ENCODE results near the gene C7orf33. TPM values are rescaled to one million over a fixed set of nuclear protein-coding genes. Genes with fewer than 3 reads are reported as not detected.
"Not testable (repeated sequence)": the region's sequence is repeated elsewhere in the genome, so short reads cannot be mapped to it uniquely, and the experiment has no call there.

Gene C7orf33
- total and polyA plus RNA-seq, 4 donors, result not detected

DNA sequence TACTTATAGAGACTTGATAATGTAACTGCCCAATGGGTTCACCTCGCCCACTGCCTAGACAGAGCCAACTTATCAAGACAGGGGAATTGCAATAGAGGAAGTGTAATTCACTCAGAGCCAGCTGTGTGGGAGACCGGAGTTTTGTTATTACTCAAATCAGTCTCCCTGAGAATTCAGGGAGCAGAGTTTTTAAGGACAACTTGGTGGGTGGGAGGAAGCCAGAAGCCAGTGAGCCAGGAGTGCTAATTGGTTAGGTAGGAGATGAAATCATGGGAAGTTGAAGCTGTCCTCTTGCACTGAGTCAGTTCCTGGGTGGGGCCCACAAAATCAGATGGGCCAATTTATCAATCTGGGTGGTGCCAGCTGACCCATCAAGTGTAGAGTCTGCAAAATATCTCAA, 20.1 kb upstream of the C7orf33 start:
- 64 to 77% methylated on average over 2 of the region's 2 CpGs for WGBS, 2 donors
- Histone ChIP-seq H3K4me1 (ENCODE audit: control insufficient read depth in 5 of 5, insufficient read depth in 5 of 5, low read length in 5 of 5) (no peaks in the 10 kb centered on the region), H3K9me3 (ENCODE audit: control insufficient read depth in 4 of 4, insufficient read depth in 3 of 4, low read length in 3 of 4) (no peaks in the 10 kb centered on the region), H3K27me3 (ENCODE audit: control insufficient read depth in 3 of 3, insufficient read depth in 3 of 3, low read length in 2 of 3) (no peaks in the 10 kb centered on the region), H3K36me3 (ENCODE audit: control insufficient read depth in 4 of 4, insufficient read depth in 4 of 4, low read length in 4 of 4) (no peaks in the 10 kb centered on the region), H3K9ac (ENCODE audit: insufficient read depth in 1 of 2, low read length in 2 of 2) (no peak overlapping the region), H3K27ac (ENCODE audit: low read depth in 1 of 2, low read length in 1 of 2) (no peak overlapping the region), H3K4me3 (no peak overlapping the region)
- DNase-seq (no peak), ATAC-seq (ENCODE audit: insufficient read depth, low FRiP score) (no peak)
- TF ChIP-seq, protein P1, sequence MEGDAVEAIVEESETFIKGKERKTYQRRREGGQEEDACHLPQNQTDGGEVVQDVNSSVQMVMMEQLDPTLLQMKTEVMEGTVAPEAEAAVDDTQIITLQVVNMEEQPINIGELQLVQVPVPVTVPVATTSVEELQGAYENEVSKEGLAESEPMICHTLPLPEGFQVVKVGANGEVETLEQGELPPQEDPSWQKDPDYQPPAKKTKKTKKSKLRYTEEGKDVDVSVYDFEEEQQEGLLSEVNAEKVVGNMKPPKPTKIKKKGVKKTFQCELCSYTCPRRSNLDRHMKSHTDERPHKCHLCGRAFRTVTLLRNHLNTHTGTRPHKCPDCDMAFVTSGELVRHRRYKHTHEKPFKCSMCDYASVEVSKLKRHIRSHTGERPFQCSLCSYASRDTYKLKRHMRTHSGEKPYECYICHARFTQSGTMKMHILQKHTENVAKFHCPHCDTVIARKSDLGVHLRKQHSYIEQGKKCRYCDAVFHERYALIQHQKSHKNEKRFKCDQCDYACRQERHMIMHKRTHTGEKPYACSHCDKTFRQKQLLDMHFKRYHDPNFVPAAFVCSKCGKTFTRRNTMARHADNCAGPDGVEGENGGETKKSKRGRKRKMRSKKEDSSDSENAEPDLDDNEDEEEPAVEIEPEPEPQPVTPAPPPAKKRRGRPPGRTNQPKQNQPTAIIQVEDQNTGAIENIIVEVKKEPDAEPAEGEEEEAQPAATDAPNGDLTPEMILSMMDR (IDR thresholded peaks at IDR 0.05; ENCODE audit: control extremely low read depth, extremely low read depth), result no peak

GRCh38 chr7:148570973-148571372, 19.6 kb upstream of the C7orf33 start:
- H3K27ac ChIP-seq (ENCODE audit: low read depth in 1 of 2, low read length in 1 of 2); H3K9ac ChIP-seq (ENCODE audit: insufficient read depth in 1 of 2, low read length in 2 of 2); H3K27me3 ChIP-seq (ENCODE audit: control insufficient read depth in 3 of 3, insufficient read depth in 3 of 3, low read length in 2 of 3); H3K4me3 ChIP-seq; DNase-seq; H3K4me1 ChIP-seq (ENCODE audit: control insufficient read depth in 5 of 5, insufficient read depth in 5 of 5, low read length in 5 of 5); H3K36me3 ChIP-seq (ENCODE audit: control insufficient read depth in 4 of 4, insufficient read depth in 4 of 4, low read length in 4 of 4); H3K9me3 ChIP-seq (ENCODE audit: control insufficient read depth in 4 of 4, insufficient read depth in 3 of 4, low read length in 3 of 4); ATAC-seq (ENCODE audit: insufficient read depth, low FRiP score): not testable (repeated sequence)
- WGBS, 2 donors, result 95 to 99% methylated on average over 3 of the region's 3 CpGs

GRCh38 chr7:148571381-148571780, 19.2 kb upstream of the C7orf33 start:
- TF ChIP-seq, protein P1 (IDR thresholded peaks at IDR 0.05; ENCODE audit: control extremely low read depth, extremely low read depth), result no peak
- no peaks in the 10 kb centered on the region for H3K4me1 ChIP-seq (ENCODE audit: control insufficient read depth in 5 of 5, insufficient read depth in 5 of 5, low read length in 5 of 5)
- H3K9ac ChIP-seq (ENCODE audit: insufficient read depth in 1 of 2, low read length in 2 of 2), result no peak overlapping the region
- H3K4me3 ChIP-seq, result no peak overlapping the region
- DNase-seq (no peak), ATAC-seq (ENCODE audit: insufficient read depth, low FRiP score) (no peak)
- 88% methylated on average over 9 of the region's 9 CpGs for WGBS, 2 donors
- H3K9me3 ChIP-seq (ENCODE audit: control insufficient read depth in 4 of 4, insufficient read depth in 3 of 4, low read length in 3 of 4), result no peaks in the 10 kb centered on the region
- H3K27ac ChIP-seq (ENCODE audit: low read depth in 1 of 2, low read length in 1 of 2), result no peak overlapping the region
- no peaks in the 10 kb centered on the region for H3K36me3 ChIP-seq (ENCODE audit: control insufficient read depth in 4 of 4, insufficient read depth in 4 of 4, low read length in 4 of 4)
- H3K27me3 ChIP-seq (ENCODE audit: control insufficient read depth in 3 of 3, insufficient read depth in 3 of 3, low read length in 2 of 3), result no peaks in the 10 kb centered on the region

DNA sequence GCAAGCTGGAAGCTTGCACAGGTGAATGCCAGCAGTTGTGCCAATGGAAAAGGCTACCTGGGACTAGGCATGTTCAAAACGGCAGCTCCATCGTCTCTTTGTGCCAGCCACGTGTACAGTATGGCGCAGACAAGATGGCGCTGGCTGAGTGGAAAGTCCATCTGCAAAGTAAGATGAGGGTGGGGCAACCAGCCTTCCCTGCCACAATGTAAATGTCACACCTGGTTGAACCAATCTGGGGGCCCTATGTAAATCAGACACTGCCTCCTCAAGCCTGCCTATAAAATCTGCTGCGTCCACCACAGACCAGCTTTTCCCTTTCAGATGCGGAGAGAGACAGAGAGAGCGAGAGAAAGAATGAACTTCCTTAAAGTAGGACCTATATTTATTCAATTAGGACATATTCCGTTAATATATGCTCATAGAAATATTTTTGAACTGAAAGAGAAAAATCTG, 18.5 kb upstream of the C7orf33 start:
- Histone ChIP-seq H3K27me3 (ENCODE audit: control insufficient read depth in 3 of 3, insufficient read depth in 3 of 3, low read length in 2 of 3) (no peaks in the 10 kb centered on the region), H3K9ac (ENCODE audit: insufficient read depth in 1 of 2, low read length in 2 of 2) (no peak overlapping the region), H3K9me3 (ENCODE audit: control insufficient read depth in 4 of 4, insufficient read depth in 3 of 4, low read length in 3 of 4) (no peaks in the 10 kb centered on the region), H3K36me3 (ENCODE audit: control insufficient read depth in 4 of 4, insufficient read depth in 4 of 4, low read length in 4 of 4) (no peaks in the 10 kb centered on the region), H3K4me3 (no peak overlapping the region), H3K4me1 (ENCODE audit: control insufficient read depth in 5 of 5, insufficient read depth in 5 of 5, low read length in 5 of 5) (no peaks in the 10 kb centered on the region), H3K27ac (ENCODE audit: low read depth in 1 of 2, low read length in 1 of 2) (no peak overlapping the region)
- no peak for DNase-seq
- 90 to 92% methylated on average over 9 of the region's 9 CpGs for WGBS, 2 donors
- ATAC-seq (ENCODE audit: insufficient read depth, low FRiP score), result no peak
- TF ChIP-seq, protein P1 (IDR thresholded peaks at IDR 0.05; ENCODE audit: control extremely low read depth, extremely low read depth), result no peak

DNA sequence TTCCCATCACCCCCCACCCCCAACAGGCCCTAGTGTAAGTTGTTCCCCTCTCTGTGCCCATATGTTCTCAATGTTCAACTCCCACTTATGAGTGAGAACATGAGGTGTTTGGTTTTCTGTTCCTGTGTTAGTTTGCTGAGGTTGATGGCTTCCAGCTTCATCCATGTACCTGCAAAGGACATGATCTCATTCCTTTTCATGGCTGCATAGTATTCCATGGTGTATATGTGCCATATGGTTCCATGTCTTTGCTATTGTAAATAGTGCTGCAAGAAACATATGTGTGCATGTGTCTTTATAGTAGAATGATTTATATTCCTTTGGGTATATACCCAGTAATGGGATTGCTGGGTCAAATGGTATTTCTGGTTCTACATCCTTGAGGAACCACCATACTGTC, 17.0 kb upstream of the C7orf33 start:
- not testable (repeated sequence) for H3K36me3 ChIP-seq (ENCODE audit: control insufficient read depth in 4 of 4, insufficient read depth in 4 of 4, low read length in 4 of 4); ATAC-seq (ENCODE audit: insufficient read depth, low FRiP score); H3K27ac ChIP-seq (ENCODE audit: low read depth in 1 of 2, low read length in 1 of 2); H3K27me3 ChIP-seq (ENCODE audit: control insufficient read depth in 3 of 3, insufficient read depth in 3 of 3, low read length in 2 of 3); DNase-seq; H3K9me3 ChIP-seq (ENCODE audit: control insufficient read depth in 4 of 4, insufficient read depth in 3 of 4, low read length in 3 of 4); H3K4me1 ChIP-seq (ENCODE audit: control insufficient read depth in 5 of 5, insufficient read depth in 5 of 5, low read length in 5 of 5); H3K4me3 ChIP-seq; H3K9ac ChIP-seq (ENCODE audit: insufficient read depth in 1 of 2, low read length in 2 of 2)
